Nasal cavity respiratory epithelium epithelial cell of viscerocranial mucosa (primary cell): ENCODE data around the gene TET1. TPM values are rescaled to one million over a fixed set of nuclear protein-coding genes. Genes with fewer than 3 reads are reported as not detected.

Experiments
- total RNA-seq: library from RNA; depleted of rRNA; stranded (reverse); fragments of >200 nt; gene quantifications from 2 replicates; pipeline ENCODE4 v1.2.3, GENCODE V29; 2014

TET1 gene
- under 0.01 and 1.4 TPM in 2 replicates for total RNA-seq

GRCh38 chr10:68560186-68560942 is at the start of gene TET1:
TSS of gene TET1 (plus strand) at chr10:68560337. CDS start at chr10:68572339, 12,002 bp downstream.

GRCh38 chr10:68720793-68721672 is 160.9 kb downstream of the TET1 start, which contains the start of gene CCAR1:
TSS of gene CCAR1 (plus strand) at chr10:68721239. CDS start at chr10:68722505, 1,266 bp downstream.

Other genes starting within 250 kb of the TET1 start
- gene HNRNPH3, start 228.3 kb upstream of the TET1 start, total RNA-seq: 42.7 and 67.3 TPM in 2 replicates
- 1.4 and 1.8 TPM in 2 replicates for gene PBLD, start 227.4 kb upstream of the TET1 start, total RNA-seq
- 19.1 and 21.6 TPM in 2 replicates for gene RUFY2, start 153.1 kb upstream of the TET1 start, total RNA-seq
- gene DNA2, start 88.4 kb upstream of the TET1 start, total RNA-seq: 4.8 and 5.1 TPM in 2 replicates
- gene SLC25A16, start 32.8 kb upstream of the TET1 start, total RNA-seq: 10.6 and 15.9 TPM in 2 replicates
- gene CCAR1, start 160.9 kb downstream of the TET1 start, total RNA-seq: 30.4 and 46.2 TPM in 2 replicates